ENCODE measurements around the gene CBFA2T2.

The CBFA2T2 gene

DNA sequence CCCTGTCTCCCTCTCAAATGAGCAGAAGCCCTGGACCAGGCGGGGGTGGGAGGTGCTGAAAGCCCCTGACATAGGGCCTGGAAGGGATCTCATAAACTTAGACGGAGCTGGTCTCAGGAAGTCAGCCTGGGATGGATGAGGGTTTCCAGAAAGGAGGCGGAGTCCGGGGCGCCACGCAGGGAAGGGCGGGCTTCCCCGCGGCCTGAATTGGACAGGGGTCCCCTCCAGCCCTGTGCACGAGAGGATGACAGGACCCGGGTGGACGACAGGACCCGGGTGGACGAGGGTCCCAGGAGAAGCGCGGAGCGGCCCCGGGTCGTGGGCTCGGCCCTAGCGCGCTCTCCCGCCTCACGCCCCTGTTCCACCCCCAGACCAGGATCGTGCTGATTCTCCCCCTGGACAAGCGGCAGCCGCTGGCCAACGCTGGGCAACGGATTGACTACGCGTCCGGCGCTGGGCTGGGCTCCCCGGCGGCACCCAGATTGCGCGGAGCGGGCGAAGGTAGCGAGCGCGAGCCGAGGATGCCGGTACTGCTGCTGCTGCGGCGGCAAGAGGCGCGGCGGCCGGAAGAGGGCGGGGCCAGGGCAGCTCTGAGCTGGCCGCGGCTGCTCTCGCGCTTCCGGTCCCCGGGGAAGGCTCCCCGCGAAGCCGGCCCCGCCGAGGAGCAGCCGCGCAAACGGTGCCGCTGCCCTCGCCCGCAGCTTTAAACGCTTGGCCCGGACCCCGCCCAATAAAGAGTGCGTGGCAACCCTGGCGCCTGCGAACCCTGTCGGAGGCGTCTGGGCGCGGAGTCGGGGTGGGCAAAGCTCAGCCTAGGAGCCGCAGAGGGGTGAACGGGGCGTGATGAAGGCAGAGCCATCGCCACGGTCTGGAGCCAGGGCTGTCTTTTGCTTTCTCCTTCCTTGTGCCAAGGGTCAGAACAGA is 173.5 kb downstream of the CBFA2T2 start:
- peak; percentile 92 for DNase-seq (ENCODE audit: low read depth)
- TF ChIP-seq, protein P1, sequence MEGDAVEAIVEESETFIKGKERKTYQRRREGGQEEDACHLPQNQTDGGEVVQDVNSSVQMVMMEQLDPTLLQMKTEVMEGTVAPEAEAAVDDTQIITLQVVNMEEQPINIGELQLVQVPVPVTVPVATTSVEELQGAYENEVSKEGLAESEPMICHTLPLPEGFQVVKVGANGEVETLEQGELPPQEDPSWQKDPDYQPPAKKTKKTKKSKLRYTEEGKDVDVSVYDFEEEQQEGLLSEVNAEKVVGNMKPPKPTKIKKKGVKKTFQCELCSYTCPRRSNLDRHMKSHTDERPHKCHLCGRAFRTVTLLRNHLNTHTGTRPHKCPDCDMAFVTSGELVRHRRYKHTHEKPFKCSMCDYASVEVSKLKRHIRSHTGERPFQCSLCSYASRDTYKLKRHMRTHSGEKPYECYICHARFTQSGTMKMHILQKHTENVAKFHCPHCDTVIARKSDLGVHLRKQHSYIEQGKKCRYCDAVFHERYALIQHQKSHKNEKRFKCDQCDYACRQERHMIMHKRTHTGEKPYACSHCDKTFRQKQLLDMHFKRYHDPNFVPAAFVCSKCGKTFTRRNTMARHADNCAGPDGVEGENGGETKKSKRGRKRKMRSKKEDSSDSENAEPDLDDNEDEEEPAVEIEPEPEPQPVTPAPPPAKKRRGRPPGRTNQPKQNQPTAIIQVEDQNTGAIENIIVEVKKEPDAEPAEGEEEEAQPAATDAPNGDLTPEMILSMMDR (IDR thresholded peaks at IDR 0.05; ENCODE audit: insufficient read depth, low read depth, low read length, missing control alignments): no peak
- peak overlapping the region; percentile 78 for H3K4me3 ChIP-seq (ENCODE audit: low read depth, low read length)

DNA sequence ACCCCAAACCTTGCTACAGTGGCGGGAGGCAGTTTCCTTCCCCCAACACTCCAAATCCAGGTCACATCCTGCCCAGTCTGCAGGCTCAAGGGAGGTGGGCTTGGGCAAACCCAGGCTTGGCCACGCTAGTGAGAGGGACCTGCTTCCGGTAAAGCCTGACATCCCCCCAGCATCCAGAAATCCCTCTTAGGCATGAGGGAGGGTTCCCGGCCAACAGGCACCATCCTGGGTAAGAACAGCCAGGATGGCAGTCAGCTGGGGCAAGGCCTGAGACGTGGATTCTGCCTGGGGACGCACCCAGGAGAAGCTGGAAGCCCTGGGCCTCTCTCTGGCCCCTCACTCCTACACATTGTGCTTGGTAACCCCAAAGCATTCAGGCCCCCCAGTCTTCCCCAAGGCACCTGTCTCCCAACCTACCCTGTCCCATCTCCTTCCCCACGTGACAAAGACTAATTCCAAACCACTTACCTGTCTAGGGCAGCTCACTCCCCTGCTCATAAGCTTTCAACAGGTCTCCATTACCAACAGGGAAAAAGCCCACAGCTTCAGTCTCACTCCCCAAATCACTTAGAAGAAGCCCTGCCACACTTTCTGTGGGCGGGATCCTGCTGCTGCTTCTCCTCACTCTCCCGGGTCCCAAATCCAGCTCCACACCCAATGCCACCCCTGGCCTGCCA is 174.3 kb downstream of the CBFA2T2 start:
- DNase-seq (ENCODE audit: low read depth): peak; percentile 42
- TF ChIP-seq, protein P1 (IDR thresholded peaks at IDR 0.05; ENCODE audit: insufficient read depth, low read depth, low read length, missing control alignments): no peak

DNA sequence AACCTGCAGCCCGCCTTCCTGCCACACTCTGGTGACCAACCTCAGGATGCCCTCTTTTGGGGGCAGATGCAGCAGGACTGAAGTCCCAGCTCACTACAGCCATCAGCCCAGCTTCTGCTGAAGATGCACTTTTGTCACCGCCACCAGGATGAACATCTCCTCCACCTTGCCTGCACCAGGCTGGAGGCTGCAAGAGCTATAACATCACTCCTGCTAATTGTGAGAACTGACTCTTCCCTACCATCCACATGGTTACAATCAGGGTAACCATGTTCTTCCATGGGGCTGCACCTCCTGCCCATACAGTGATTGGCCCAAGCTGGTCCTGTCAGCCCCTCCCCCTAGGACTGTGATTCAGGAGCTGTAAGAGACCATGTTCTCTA is 174.9 kb downstream of the CBFA2T2 start:
- TF ChIP-seq, protein P1 (IDR thresholded peaks at IDR 0.05; ENCODE audit: insufficient read depth, low read depth, low read length, missing control alignments): no peak
- DNase-seq (ENCODE audit: low read depth): no peak
- no peak overlapping the region for H3K4me3 ChIP-seq (ENCODE audit: low read depth, low read length)

More for the DNA sequence above, 174.3 kb downstream of the CBFA2T2 start:
- H3K4me3 ChIP-seq (ENCODE audit: low read depth, low read length): peak overlapping the region; percentile 78

DNA sequence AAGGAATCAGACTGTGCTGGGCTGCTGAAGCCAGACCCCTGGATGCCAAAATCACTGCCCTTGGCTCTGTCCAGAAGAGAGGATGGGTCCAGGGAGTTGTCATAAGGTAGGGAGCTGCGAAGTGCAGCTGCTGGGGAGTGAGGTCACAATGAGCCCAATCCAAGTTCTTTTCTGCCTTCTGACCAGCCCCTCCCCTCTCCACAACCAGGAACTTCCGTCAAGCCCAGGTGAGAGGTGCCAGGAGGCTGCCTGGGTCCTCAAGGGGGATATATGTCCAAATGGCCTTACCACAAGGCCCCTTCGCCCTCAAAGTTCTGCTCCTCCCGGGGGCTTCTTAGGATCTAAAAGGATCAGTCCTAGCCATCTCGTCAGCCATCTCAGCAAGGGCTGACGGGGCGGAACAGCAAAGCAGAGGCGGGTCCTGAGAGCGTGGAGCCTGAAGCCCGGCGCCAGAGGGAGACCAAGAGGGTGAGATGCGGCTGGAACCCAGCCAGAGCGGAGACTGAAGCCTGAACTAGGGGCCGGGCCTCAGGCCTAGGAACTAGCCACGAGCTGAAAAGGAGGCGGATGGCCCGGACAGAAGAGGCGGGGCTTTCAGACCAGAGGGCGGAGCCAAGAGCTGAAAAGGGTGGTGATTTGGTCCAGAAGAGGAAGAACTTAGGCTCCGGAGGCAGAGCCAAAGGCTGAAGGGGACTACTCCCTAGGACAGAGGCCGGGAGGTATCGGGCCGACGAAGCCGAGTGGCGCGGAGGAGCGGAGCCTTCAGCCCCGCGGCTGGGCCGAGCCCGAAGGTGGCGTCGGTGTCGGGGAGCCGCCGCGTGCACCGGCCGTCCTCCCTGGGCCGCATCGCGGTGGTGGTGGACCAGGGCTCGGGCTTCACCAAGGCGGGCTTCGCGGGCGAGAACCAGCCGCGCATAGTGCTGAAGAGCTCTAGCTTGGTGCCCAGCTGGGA is 176.7 kb downstream of the CBFA2T2 start, which contains the start of gene ACTL10:
Gene ACTL10, plus strand, starts transcription at position 651 of the 952 bp plus-strand sequence. CDS start 555 bp downstream, outside the sequence.
- TF ChIP-seq, protein P1 (IDR thresholded peaks at IDR 0.05; ENCODE audit: insufficient read depth, low read depth, low read length, missing control alignments): no peak
- DNase-seq (ENCODE audit: low read depth): peak; percentile 98
- H3K4me3 ChIP-seq (ENCODE audit: low read depth, low read length): peak within 1 kb of the TSS; percentile 61

DNA sequence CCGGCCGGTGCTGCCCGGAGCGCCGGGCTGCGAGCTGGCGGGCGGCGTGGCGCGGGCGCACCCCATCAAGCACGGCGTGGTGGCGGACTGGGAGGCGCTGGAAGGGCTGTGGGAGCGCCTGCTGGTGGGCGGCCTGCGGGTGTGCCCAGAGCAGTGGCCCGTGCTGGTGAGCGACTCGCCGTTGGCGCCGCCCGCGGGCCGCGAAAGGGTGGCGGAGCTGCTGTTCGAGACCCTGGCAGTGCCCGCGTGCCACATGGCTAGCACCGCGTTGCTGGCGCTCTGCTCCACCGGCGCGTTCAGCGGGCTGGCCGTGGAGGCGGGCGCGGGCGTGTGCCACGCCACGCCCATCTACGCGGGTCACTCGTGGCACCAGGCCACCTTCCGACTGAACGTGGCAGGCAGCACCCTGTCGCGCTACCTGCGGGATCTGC is 177.4 kb downstream of the CBFA2T2 start:
- H3K4me3 ChIP-seq (ENCODE audit: low read depth, low read length): peak overlapping the region; percentile 61
- TF ChIP-seq, protein P1 (IDR thresholded peaks at IDR 0.05; ENCODE audit: insufficient read depth, low read depth, low read length, missing control alignments): peak; percentile 5
- DNase-seq (ENCODE audit: low read depth): peak; percentile 70
